HepG2 (cell line): ENCODE results near the gene TUBA4B. TPM values are rescaled to one million over a fixed set of nuclear protein-coding genes. Genes with fewer than 3 reads are reported as not detected.
A peak's percentile ranks its signal among the peaks of the same experiment; 100 is the strongest.

Source experiments
- LRRFIP1 ChIP-seq: sonication (generic); formaldehyde crosslinking; conservative IDR thresholded peaks from 2 replicates; pipeline ENCODE4 v1.4.0; 2020; ENCODE audit warnings: missing genetic modification reagents
- MAF1 ChIP-seq: sonication (generic); formaldehyde crosslinking; IDR thresholded peaks from 2 replicates; pipeline ENCODE4 v1.5.0; 2020; ENCODE audit warnings: missing genetic modification reagents, borderline replicate concordance
- MLLT10 ChIP-seq: sonication (generic); formaldehyde crosslinking; IDR thresholded peaks from 2 replicates; pipeline ENCODE4 v1.4.0; 2020; ENCODE audit warnings: missing genetic modification reagents
- NONO ChIP-seq, 2 experiments: fragments of 450-650 bp in 1 of 2; sonication (generic) in 1 of 2; formaldehyde crosslinking in 1 of 2; IDR thresholded peaks in 1 of 2; conservative IDR thresholded peaks in 1 of 2; 2 replicates each; pipeline versions ENCODE4 v1.6.1 to v1.8.0; 2017 to 2022; ENCODE audit warnings: mild to moderate bottlenecking in 1 of 2, missing genetic modification reagents in 1 of 2, moderate library complexity in 1 of 2
- PBX3 ChIP-seq: sonication (generic); formaldehyde crosslinking; IDR thresholded peaks from 2 replicates; pipeline ENCODE4 v1.8.1; 2023; ENCODE audit warnings: missing genetic modification reagents, inconsistent platforms, borderline replicate concordance
- RERE ChIP-seq: IDR thresholded peaks from 2 replicates; pipeline ENCODE4 v1.6.1; 2016; ENCODE audit warnings: low read depth, missing genetic modification reagents, missing compliant biosample characterization
- SOX6 ChIP-seq, 2 experiments: fragments of 450-650 bp in 1 of 2; sonication (generic) in 1 of 2; formaldehyde crosslinking in 1 of 2; IDR thresholded peaks; 2 replicates each; pipeline versions ENCODE4 v1.4.0 to v1.6.1; 2017 to 2020; ENCODE audit warnings: antibody characterized with exemption in 1 of 2, mild to moderate bottlenecking in 1 of 2, missing genetic modification reagents in 1 of 2
- TAF1 ChIP-seq: sonication (generic); formaldehyde crosslinking; IDR thresholded peaks from 2 replicates; pipeline ENCODE4 v1.4.0; 2020; ENCODE audit warnings: missing genetic modification reagents
- TERF1 ChIP-seq: sonication (generic); formaldehyde crosslinking; IDR thresholded peaks from 2 replicates; pipeline ENCODE4 v1.8.0; 2022; ENCODE audit warnings: mild to moderate bottlenecking, missing genetic modification reagents, moderate library complexity
- ZBTB49 ChIP-seq: sonication (generic); formaldehyde crosslinking; IDR thresholded peaks from 2 replicates; pipeline ENCODE4 v1.4.0; 2020; ENCODE audit warnings: missing genetic modification reagents, borderline replicate concordance
- ZNF17 ChIP-seq: sonication (generic); formaldehyde crosslinking; IDR thresholded peaks from 2 replicates; pipeline ENCODE4 v1.5.0; 2020; ENCODE audit warnings: mild to moderate bottlenecking, missing genetic modification reagents
- ZNF274 ChIP-seq: sonication (generic); formaldehyde crosslinking; IDR thresholded peaks from 2 replicates; pipeline ENCODE4 v1.5.1; 2020; ENCODE audit warnings: mild to moderate bottlenecking, missing genetic modification reagents
- ZNF333 ChIP-seq: sonication (generic); formaldehyde crosslinking; IDR thresholded peaks from 2 replicates; pipeline ENCODE4 v1.4.0; 2020; ENCODE audit warnings: mild to moderate bottlenecking, missing genetic modification reagents, borderline replicate concordance
- ZNF766 ChIP-seq: sonication (generic); formaldehyde crosslinking; IDR thresholded peaks from 2 replicates; pipeline ENCODE4 v1.5.0; 2020; ENCODE audit warnings: missing genetic modification reagents, borderline replicate concordance
- polyA plus RNA-seq, 8 experiments: library from polyadenylated mRNA; depleted of rRNA in 3 of 8; stranded (reverse) in 7 of 8; unstranded in 1 of 8; fragments of >200 nt; fragmentation: Illumina TruSeq in 4 of 8; extraction: Trizol in 4 of 8; gene quantifications; 2 replicates each; pipeline versions ENCODE4 v1.2.1 to v1.2.3, GENCODE V29; 2011 to 2016; ENCODE audit warnings: low read depth in 4 of 8, missing spikeins in 1 of 8, mixed read lengths in 1 of 8; ENCODE audit not compliant: insufficient read depth in 1 of 8
- total RNA-seq, 5 experiments: library from RNA; depleted of rRNA; stranded (reverse); fragments of >200 nt; fragmentation: Illumina TruSeq; extraction: Trizol; gene quantifications; 2 replicates each; pipeline ENCODE4 v1.2.3, GENCODE V29; 2016; ENCODE audit warnings: low read depth in 1 of 5

The TUBA4B gene
- total and polyA plus RNA-seq, 2 of the 13 experiments (the other 11 are each of a cell fraction or from before 2014, with no cell fraction given), result 0.18 to 0.22 TPM

DNA sequence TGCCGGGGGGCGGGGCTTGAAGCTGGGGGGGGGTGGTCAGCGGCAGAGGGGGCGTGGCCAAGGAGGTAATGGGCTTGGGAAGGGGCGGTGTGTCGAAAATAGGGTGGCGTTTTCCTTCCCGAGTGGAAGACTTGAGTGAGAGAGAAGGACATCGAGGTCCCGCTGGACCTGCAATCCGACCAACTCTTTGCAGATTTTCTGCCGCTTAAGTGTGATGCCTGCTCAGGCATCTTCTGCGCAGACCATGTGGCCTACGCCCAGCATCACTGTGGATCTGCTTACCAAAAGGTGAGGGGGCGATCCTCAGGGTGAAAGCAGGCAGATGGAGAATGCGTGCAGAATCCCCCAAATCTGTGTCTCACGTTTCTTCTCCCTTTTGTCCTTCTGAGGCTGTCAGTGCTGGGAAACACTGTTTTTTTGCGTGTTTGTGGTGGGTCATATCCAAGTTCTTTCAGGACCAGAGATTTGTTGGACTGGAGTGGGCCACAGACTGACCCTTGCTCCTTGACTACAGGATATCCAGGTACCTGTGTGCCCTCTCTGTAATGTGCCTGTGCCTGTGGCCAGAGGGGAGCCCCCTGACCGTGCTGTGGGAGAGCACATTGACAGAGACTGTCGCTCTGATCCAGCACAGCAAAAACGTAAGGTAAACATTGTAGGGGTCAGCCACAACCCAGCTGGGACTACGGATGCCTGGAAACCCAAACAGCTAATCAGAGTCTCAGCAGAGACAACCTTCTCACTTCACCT is 45.7 kb upstream of the TUBA4B start (continued):
- TF ChIP-seq NONO (IDR thresholded peaks at IDR 0.05), result no peak
- no peak for TF ChIP-seq NONO (CRISPR knock-in tag; conservative IDR thresholded peaks at IDR 0.05)
- TF ChIP-seq RERE (CRISPR knock-in tag), result no peak
- no peak for TF ChIP-seq SOX6 (IDR thresholded peaks at IDR 0.05)
- TF ChIP-seq SOX6 (CRISPR knock-in tag; IDR thresholded peaks at IDR 0.05), result no peak; the same call in 1 of the 2 replicates
- no peak for TF ChIP-seq ZBTB49 (CRISPR knock-in tag)
- no peak for TF ChIP-seq LRRFIP1 (CRISPR knock-in tag)
- TF ChIP-seq PBX3 (CRISPR knock-in tag), result no peak
- no peak for TF ChIP-seq MLLT10 (CRISPR knock-in tag)
- TF ChIP-seq TAF1 (CRISPR knock-in tag), result no peak
- no peak for TF ChIP-seq ZNF17 (CRISPR knock-in tag)
- no peak for TF ChIP-seq TERF1
- TF ChIP-seq ZNF274, result peak; percentile 39; the same call in 1 of the 2 replicates
- TF ChIP-seq MAF1 (CRISPR knock-in tag), result no peak
- TF ChIP-seq ZNF333, result peak; percentile 40; the same call in 1 of the 2 replicates
- no peak for TF ChIP-seq ZNF766 (CRISPR knock-in tag)
